GM19395 (cell line): ENCODE measurements around the gene BPIFB4.
"Not testable (repeated sequence)": the region's sequence is repeated elsewhere in the genome, so short reads cannot be mapped to it uniquely, and the experiment has no call there.

ENCODE experiments used
- ATAC-seq: cut with Tn5 transposase; IDR thresholded peaks from one replicate; pipeline ENCODE4 v1.9.1; 2021; ENCODE audit warnings: mild to moderate bottlenecking, moderate library complexity; ENCODE audit not compliant: unreplicated experiment

The BPIFB4 gene

DNA sequence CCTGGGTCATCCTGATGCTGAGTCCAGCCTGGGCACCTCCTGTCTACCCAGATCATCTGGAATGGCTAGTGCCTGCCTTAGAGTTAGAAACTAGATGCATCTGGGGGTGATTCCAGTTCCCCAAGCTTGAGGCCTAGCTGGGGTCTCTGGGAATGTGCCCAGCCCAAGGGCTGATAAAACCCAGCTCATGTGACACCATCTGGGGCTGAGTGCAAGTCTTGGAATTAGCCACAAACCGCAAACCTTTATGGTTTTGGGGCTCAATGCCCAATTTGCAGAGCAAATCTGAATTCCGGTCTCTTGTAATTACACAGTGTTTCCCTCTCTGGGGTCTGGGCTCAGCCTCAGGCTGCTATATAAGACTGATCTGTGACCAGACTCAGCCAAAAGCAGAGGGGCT lies at the start of gene BPIFB4:
Gene BPIFB4, plus strand, starts transcription at position 385 of the 400 bp plus-strand sequence. CDS start 1,884 bp downstream, outside the sequence.
- ATAC-seq, result no peak

- ATAC-seq, result no peak
Measured at GRCh38 chr20:33030076-33030475, 49.4 kb upstream of the BPIFB4 start.

GRCh38 chr20:33030569-33030968 lies 48.9 kb upstream of the BPIFB4 start:
- no peak for ATAC-seq

DNA sequence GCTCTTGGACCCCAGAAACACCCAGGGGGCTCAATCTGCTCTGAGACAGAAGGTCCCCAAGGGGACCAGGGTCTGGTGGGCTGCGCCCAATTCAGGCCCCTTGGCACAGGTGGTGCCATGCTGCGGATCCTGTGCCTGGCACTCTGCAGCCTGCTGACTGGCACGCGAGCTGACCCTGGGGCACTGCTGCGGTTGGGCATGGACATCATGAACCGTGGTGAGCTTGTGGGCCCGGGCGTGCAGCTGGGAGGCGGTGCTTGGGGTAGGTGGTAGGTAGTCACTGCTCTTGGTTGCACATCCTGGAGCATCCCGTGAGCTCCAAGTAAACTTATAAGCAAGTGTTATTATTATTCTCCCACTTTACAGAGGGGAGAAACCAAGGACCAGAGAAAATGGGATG lies 47.9 kb upstream of the BPIFB4 start, which contains the start of gene BPIFB6:
Gene BPIFB6, plus strand, starts transcription at position 118 of the 400 bp plus-strand sequence. Its CDS starts 0 bp downstream, at position 118.
- no peak for ATAC-seq

DNA sequence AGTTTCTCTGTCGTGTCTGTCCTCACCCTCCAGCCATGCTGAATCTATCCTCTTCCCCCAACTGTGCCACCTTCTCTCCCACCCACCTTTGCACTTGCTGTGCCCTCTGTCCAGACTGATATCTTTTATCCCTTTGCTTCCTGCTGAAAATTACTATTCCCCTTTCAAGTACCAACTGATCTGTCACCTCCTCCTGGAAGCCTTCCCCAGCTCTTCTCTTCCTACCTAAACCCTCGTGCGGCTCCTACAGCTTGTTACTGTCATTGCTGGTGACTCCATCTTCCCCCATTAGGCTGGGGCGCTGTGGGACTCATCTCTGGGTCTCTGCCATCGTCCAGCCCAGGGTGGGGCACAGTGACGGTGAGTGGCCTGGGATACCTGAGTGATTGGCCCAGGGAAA lies 46.9 kb upstream of the BPIFB4 start:
- no peak for ATAC-seq

GRCh38 chr20:33033381-33033780 lies 46.1 kb upstream of the BPIFB4 start:
- no peak for ATAC-seq

GRCh38 chr20:33034115-33034514 lies 45.3 kb upstream of the BPIFB4 start:
- ATAC-seq, result no peak

DNA sequence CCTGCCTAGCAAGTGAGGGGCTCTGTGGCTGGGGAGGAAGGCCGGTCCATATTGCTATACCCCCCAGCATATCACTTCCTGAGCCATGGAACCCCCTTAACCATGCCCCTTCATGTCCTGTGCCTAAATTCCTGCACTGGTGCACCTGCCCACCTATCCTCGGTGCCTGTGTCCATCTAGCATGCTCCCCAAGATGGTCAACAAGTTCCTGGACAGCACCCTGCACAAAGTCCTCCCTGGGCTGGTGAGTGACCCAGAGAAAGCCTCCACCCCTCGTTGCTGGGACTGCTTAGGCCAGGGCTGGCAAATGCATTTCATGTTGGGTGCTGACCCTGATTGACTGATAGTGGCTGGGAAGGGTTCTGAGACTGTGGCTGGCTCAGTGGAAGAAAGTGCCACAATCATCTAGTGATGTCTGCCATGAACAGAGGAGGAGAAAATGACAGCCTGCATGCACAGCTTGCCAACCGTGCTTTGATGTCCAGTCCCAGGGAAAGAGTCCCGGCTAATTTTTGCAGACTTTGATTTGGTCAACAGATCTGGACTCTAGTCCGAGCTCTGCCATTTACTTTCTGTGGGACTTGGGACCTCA lies 44.4 kb upstream of the BPIFB4 start:
- ATAC-seq, result no peak

- ATAC-seq, result no peak
Measured at GRCh38 chr20:33037456-33037855, 42.0 kb upstream of the BPIFB4 start.

GRCh38 chr20:33038243-33038642 lies 41.2 kb upstream of the BPIFB4 start:
- no peak for ATAC-seq

DNA sequence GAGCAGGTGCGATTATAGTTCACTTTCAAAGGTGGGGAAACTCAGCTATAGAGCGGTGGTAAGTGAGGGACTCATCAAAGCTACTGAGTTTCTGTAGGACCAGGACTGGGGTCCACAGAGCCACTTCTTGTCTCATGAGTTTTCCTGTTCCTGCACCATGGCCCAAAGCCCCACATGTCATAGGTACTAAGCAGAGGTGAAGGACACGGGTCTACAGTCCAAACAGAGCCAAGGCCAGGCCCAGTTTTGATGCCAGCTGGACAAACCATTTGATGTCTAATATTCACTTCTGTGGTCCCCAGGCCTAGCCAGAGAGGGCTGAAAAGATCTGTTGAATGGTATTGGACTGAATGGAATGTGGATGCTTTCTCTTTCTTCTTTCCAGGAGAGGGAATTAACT lies 37.0 kb upstream of the BPIFB4 start:
- ATAC-seq, result no peak

DNA sequence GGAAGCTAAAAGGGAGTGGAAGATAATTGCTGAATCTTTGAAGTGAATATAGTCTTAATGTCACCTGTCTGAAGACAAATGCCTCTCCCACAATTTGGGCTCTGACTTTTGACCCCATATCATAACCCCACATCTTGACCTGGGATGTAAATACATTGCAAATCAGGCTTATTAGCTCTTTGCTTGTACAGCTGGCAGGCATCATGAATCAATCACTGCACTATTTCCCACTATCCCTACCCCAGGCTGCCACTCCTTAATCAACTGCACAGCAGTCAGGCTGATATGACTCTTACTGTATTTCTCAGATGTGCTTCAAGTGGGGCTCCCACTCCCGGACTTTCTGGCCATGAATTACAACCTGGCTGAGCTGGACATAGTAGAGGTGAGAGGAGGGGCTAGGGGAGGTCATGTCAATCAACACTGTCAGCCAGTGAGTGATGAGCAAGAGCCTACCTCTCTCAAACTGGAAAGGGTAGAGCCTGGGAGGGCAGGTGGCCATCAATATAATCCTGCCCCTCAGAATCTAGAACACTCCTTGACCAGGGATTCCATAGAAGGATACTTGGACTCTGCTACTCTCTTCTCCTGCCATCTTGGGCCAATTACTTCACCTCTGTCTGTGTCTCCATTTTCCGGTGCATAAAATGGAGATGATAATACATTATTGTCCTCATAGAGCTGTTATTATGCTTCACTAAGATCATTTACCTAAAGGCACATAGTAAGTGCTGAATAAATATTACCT lies 36.3 kb upstream of the BPIFB4 start:
- no peak for ATAC-seq

DNA sequence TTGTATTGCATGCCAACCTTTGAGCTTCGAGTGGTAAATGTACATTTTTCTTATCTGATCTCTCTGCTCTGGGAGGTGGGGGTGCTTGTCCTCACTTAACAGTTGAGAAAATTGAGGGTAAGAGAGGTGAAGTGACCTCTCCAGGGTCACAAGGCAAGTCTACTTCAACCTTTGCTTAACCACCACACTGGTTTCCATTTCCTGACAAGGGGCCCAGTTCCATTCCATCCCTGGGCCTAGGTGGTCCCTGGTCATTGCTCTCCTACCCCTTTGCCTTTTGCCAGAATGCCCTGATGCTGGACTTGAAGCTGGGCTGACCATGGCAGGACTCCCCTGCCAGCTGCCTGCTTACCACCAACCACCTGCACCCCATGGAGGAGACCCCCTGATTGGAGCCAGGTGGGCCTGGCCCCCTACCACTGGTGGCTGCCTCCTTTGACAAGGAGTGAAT lies 35.7 kb upstream of the BPIFB4 start:
- no peak for ATAC-seq

GRCh38 chr20:33045129-33045721 lies 34.2 kb upstream of the BPIFB4 start:
- not testable (repeated sequence) for ATAC-seq

GRCh38 chr20:33046412-33046811 lies 33.0 kb upstream of the BPIFB4 start:
- no peak for ATAC-seq

DNA sequence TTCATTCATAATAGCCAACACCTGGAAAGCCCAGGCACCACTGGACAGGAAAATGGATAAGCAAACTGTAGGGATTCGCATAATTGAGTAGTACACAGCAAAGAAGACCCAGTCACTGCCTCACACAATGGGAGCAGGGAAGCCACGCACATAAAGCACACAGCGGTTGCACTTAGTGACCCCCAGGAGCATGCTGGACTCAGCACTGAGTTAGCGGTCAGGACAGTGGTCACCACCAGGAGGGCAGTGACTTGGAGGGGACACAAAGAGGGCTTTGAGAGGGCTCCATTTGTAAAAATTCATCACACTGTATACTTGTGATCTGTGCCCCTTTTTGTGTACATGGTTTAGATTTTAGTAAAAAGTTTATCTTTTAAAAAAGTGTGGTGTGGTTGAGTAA lies 28.1 kb upstream of the BPIFB4 start:
- no peak for ATAC-seq

DNA sequence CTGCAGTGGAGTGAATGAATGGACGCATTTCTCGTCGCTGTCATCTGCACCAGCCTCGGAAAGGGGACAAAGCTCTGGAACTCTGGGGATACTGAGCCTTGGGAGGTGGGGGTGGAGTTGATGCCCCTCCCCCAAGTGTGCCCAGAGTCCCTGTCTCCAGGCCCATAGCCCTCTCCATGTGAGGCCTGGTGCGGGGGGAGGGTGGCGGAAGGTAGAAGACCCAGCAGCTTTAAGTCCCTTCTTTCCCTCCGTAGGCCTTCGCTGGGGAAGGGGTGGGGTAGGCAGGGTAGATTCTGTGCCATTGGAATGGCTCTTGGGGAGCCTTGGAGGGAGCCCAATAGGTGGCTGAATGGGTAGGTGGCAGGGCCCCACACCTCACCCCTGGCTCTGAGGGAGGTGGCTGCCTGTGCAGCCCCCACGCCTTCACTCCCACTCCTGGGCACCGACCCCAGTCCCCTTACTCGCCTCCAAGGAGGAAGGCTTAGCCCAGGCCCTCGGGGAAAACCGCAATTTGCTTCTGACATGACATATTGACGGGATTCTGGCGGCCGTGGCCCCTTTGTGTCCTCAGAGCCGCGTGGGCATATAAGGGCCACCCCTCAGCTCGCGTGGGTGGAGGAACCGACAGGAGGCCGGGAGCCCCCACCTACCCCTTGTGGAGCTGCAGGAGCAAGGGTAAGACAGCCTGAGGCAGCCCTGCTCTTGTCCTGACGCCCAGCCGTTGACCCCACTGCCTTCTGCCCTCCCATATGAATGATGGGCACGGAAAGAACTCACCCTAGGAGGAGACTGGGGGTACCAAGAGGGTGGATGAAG lies 25.9 kb upstream of the BPIFB4 start, which contains the start of gene BPIFB3:
Gene BPIFB3, plus strand, starts transcription at position 613 of the 816 bp plus-strand sequence. CDS start 1,533 bp downstream, outside the sequence.
- ATAC-seq, result no peak

- ATAC-seq, result no peak
Measured at GRCh38 chr20:33054381-33054780, 25.1 kb upstream of the BPIFB4 start.

- no peak for ATAC-seq
Measured at GRCh38 chr20:33054791-33055190, 24.7 kb upstream of the BPIFB4 start.

GRCh38 chr20:33059136-33059535 lies 20.3 kb upstream of the BPIFB4 start:
- no peak for ATAC-seq
